Inflammatory macrophage (primary cell): ENCODE measurements around the gene KRT79.
A peak's percentile ranks its signal among the peaks of the same experiment; 100 is the strongest.
"Not testable (repeated sequence)": the region's sequence is repeated elsewhere in the genome, so short reads cannot be mapped to it uniquely, and the experiment has no call there.

ENCODE experiments used
- DNase-seq, 2 donors: peaks; one replicate each; pipeline ENCODE4 v3.0.0-alpha.2; 2020 to 2022
- total RNA-seq, 18 experiments: gene quantifications; one replicate each; lab custom pipeline; 2026; ENCODE audit warnings: mixed read lengths in 6 of 18, inconsistent platforms in 2 of 18; lab: John Stamatoyannopoulos, UW

The KRT79 gene
- total RNA-seq, result 5.4 to 51.1 (median 17.8) reads per million in 18 experiments

DNA sequence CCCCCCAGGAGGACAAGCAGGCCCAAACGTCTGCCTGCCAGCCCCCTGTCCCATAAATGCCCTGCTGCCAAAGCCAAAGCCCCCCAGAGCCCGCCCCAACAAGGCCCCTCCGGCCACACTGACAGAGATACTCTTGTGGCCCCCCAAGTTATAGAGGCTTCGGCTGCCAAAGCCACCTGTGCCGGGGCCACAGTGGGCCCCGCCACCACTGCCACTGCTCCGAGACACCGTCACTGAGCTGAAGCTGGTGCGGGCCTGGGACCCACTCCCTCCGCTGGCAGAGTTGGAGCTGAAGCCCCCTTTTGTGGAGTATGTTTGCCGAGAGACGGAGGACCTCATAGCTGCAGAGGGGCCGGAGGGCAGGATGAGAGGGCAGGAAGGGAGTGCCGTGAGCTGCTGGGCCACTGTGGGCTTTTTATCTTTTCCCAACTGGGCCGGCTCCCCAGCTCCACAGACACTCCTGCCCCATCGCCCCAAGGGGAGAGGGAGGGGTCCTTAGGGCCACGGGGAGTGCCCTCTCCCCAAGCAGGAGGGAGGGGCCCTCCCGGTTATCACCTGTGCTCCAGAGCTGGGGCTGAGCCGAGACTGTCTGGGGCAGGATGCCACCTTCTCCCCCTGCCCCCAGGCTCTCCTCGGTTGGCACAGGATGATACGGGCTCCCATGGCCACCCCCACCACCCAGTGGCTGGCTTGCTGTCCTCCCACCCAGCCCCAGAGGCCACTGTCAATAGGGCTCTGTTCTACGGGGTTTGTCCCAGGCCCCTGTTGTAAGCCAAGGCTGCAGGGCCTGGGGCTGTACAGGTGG is at the start of gene KRT79:
Gene KRT79 (minus strand): TSS at position 390 of the 805 bp plus-strand sequence. CDS start 51 bp downstream, at position 339.
- no peak for DNase-seq

DNA sequence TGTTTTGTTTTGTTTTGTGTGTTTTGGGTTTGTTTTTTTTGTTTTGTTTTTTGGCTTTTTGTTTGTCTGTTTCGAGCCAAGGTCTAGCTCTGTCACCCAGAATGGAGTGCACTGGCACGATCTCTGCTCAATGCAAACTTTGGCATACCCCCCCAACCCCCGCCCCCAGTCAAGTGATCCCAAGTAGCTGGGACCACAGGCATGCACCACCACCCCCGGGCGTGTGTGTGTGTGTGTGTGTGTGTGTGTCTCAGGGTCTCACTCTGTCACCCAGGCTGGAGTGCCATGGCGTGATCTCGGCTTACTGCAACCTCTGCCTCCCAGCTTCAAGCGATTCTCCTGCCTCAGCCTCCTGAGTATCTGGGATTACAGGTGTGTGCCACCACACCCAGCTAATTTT is 46.4 kb upstream of the KRT79 start:
- DNase-seq, result not testable (repeated sequence)

DNA sequence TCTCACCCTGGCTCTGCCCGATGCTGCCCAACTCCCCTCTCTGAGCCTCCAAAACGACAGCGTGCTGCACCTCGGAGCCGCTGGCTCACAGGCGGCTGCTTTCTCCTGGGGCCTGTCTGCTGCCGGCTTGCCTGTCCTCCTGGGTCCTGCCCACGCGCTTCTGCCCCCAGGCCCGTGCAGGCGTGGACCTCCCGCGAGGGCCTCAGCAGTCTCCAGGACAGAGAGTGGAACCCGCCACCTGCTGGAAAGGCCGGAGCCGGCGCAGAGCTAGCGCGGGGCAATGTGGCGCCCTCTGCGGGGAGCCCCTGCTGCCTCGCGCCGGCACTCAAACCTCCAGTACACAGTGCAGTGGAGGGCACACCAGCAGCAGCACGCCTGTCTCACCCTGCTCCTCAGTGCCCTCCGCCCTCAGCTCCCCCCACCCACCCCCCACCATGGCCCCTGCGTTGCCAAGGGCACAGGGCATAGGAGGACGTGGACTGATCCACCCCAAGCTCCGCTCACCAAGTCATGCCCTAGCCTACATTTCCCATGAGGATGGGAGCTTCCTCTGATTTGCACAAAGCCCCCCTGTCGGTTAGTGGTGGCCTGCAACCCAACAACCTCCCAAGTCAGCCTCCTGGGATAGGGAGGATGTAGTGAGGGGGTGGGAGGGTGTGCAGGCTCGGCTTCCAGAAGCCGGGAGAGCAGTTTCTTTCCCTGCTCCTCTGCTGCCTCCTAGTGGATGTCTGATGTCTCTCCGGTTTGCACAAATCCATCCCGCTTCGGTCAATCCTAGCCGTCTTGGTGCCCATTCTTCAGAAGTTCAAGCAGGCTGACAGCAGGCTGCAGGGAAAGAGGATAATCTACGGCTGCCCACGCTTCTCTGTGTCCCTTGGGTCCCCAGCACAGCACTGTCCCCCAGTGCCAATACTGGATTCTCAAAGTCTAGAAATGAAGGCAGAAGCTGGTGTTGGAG is 45.6 kb upstream of the KRT79 start:
- DNase-seq, result peak; percentile 74 to 80

DNA sequence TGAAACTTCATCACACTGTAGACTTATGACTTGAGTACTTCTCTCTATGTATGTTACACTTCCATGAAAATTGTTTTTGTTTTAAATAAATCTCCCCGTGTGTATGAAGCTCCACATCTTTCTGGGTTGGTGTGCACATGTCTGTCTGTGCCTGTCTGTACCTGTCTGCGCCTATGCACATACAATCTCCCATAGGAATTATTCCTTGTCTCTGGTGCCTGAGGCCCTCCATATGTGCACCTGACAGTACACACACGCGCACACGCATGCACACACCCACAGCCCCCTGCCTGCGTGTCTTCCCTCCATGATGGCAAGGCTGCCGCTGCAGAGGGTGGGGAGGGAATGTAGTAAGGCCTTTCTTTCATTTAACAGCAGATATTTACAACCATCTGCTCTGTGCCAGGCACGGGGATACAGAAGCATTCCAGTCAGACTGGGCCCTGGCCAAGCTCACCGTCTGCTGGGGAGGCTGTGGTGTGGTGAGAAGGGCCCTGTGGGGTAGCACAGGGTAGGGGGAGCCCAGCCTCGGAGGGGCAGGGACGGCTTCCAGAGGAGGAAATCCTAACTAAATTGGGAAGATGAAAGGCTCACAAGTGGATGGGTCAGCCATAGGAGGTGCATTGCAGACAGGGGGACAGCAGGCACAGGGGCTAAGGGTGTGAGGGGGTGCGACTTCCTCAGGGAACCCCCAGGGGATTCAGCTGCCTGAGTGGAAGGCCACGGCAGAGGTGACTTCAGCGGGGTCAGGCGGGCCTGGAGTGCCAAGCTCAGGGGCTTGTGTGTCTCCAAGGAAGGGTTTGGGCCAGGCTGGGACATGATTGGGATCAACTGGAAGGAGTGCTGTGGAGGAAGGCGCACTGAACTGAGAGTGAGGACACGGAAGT is 44.6 kb upstream of the KRT79 start:
- DNase-seq, result no peak

DNA sequence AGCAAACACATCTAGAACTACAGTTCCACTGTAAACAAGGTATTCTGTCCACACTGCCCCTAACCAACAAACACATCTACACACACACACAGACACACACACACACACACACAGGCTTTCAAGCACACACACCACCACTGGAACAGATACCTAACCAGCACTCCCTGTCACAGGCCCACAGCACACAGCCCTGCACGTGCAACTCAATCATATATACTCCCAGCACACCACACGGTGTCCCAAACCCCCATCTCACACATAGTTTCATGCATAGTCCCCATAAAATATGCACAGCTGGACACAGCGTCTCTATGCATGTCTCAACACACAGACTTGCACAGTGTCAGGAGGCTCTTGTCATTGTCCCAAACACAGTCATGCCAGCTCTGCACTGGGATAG is 43.1 kb upstream of the KRT79 start:
- DNase-seq, result no peak

DNA sequence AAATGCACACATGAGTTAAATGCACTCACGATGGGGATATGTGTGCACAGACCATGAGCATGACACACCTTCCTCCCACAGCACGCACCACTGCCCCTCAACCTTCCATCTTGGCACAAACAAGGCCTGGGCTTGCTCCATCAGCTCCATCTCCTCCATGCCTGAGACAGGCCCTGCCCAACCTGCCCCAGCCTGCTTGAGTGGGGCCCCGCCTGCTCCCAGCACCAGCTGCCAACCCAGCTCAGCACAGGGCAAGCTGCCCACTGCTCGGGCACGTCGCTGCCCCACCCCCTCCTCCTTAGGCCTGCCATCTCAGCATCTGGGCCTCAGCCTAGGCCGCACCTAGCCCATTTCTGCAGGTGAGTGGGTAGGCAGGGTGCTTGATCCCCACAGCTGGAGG is 42.3 kb upstream of the KRT79 start:
- DNase-seq, result no peak

DNA sequence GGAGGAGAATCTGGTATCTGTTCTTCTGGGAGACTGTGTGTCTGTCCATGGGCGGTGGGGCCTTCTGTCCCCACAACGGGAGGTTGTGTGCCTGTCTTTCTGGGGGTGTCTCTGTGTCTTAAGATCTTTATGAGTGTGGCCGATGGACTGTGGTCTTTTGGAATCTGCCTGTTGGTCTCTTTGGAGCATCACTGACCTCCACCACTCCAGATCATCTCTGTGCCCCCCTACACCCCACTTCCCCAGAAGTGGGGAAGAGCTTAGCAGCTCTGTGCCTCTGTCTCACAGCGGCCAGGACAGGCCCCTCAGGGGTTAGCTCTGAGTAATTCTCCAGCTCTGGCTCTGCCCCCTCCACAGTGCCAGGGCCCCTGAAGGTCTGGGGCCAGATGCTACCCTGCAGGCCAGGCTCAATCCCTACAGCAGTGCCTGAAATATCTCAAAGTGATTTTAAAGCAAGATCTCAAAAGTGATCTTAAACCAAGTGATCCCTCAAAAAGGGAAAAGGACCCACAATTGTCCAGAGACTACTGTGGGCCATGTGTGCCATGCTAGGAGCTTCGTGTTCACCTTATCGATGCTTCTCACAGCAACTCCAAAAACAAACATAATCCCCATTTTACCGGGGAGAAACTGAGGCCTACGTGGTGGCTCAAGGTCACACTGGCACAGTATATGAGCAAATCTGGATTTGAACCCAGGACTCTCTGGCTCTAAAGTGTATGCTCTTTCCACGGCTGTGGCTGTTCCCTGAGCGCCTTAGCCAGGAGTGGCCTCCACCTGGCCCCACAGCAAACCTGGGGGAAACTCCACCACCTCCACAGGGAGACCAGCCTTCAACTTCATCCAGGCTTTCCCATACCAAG is 40.7 kb upstream of the KRT79 start:
- no peak for DNase-seq

DNA sequence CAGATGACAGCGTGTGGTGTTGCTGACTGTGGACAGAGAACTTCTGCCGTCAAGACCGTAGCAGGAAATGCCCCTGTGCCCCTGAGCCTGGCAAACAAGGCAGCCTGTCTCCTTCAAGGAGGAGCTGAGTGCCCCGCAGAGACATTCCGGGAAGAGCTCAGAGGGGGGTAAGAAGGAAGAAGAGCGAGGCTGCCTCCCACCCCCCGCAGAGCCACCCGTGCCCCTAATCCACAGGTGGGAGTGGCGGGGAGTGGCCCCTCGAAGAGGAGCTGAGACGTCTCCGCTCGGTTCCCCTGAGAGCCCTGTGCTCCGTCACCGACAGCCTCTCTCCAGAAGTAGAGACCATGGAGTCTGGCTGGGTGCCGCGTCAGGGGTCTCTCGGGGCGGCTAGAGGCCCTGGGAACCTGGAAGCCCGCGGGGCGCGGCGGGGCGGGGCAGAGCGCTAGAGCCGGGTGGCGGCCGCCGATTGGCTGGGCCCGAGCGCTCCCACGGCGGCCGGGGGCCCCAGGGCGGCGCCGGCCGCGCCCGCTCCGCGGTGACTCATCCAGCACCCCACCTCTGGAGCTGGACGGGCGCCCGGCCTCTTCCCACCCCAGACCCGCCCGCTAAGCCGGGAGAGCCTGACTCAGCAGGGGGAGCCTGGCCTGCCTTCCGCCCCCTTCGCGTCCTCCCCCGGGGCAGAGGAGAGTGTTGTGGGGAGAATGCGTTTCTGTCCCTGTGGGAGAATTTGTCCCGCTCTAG is 39.9 kb upstream of the KRT79 start:
- peak; percentile 80 to 85 for DNase-seq

DNA sequence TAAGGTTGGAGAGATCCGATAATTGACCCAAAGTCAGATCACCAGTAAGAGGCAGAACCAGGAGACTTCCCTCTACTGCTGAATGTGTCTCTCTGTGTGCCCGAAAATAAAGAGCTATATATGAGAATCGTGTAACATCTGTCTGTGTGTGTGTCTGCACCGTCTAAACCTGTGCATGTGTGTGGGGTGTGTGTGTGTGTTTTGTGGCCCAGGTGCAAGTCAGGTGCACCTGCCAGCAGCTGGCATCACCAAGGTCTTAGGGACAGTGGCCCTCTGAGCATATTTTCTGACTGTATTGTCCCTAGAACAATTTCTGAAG is 39.4 kb upstream of the KRT79 start:
- no peak for DNase-seq

DNA sequence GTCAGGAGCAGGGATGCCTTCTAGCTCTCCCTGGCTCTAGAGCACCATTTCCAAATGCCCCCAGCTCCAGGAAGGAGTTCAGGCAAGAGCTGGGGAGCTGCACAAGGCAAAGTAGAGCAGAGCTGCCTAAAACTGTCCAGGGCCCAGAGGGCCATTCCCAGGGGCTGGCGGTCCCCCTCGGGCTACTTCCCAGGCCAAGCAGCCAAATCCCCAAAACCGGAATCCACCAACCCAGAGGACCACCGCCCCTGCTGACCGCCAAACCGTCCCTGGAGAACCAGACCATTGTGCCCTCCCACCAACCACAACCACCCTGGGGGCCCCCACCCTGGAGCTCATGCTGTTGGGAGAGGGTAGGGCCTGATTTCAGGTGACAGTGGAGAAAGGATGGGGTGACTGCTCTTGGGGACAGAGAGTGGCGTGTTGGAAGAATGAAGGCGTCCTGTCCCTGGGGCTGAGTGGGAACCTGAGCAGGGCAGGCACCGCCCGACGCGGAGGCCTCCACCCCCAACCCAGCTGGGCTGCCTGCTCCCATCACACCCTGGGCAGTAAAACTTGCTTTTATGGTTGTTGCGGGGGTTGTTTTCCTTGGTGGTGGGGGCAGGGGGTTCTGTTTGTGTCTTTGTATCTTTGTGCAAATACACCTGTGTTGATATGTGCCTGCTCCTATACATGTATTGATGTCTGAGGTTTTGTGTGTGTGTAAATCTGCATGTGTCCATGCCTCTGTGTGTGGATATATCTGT is 38.7 kb upstream of the KRT79 start:
- DNase-seq, result no peak

DNA sequence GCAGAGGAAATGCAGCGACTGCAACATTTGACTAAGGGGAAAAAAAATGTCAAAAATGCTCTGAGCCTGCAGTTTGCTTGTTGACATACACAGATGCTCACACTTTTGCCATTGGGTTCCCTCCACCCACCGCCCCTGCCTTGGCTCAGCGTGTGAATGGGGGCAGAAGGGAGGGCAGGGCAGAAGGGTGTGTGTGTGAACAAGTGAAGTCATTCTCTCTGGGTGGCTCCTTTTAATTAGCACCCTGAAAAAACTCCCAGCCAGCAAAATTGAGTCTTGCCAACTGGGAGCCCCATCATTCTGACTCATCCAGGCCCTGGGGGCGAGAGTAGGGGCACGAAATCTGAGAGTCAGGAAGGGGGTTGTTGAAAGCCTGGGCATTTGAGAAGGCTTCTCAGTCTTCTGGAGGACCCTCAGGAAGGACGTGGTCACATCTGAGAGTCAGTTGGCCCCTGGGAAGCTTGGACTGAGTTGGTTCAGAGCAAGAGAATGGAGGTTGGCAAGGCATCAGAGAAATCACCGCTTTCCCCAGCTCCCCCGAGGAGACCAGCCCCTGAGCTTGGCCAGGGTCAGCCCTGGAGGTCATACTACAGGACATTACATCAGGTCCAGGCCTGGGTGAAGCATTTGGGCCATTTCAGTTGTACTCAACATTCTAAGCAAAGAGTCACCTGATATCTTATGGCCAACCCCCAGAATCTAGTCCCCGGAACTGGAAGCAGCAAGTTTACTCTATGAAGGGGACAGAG is 37.4 kb upstream of the KRT79 start:
- peak; percentile 48 to 54 for DNase-seq

DNA sequence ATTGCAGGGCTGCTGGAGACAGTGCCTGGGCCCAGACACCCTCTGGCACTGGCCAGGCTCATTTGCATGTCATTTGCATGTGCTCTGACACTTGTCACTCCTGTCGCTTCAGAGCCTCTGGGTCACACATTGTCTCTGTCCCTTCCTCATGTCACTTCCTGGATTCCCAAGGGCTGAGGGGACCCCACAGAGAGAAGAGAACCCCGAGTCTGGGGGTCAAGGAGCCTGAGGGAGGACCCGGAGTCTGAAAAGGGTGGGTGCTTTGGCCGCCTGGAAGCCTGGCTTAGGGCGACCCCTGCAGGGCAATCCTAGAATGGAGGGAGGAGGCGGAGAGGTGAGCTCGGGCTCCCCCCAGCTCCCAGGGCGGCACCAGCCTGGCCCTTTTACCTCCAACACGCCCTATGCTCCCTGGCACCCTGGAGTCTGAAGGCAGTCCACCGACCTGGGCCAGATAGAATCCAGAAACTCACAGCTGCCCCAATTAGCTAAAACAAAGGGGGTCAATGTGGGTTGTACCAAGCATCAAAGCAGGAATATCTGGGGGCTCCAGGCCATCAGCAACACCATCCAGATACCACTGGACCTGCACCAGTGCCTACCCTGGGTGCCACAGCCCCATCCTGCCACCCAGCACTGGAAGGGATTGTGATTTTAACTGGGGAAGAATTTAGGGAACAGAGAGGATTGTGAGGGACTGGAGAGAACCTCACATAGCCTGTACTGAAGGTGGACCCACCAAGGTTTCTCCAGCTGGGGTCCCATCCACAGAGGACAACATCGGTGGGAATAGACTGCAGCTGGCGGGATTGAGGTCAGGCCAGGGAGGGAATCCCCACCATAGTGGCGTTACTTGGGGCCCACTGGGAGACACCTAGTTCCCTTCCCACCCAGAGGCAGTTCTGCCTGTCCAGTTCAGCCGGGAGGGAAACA is 36.5 kb upstream of the KRT79 start:
- peak; percentile 51 to 57 for DNase-seq

DNA sequence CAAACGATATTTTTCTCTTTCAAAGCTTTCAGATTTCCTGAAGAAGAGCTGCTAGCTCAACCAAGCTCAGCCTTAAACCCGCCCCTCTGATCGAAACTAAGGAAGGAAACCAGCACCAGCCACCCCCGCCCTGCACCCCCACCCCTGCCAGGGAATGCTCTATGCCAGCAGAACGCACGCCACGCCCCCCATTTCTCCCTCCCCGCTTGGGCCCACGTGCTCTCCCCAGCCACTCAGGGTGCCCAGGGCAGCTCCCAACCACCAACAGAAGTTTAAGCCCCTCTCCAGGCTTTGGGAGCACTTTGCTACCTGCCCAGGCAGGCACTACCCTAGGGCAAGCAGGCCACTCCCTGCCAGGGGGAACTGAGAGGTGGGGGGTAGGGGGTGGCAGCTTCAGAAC is 33.5 kb upstream of the KRT79 start:
- peak; percentile 87 to 91 for DNase-seq

DNA sequence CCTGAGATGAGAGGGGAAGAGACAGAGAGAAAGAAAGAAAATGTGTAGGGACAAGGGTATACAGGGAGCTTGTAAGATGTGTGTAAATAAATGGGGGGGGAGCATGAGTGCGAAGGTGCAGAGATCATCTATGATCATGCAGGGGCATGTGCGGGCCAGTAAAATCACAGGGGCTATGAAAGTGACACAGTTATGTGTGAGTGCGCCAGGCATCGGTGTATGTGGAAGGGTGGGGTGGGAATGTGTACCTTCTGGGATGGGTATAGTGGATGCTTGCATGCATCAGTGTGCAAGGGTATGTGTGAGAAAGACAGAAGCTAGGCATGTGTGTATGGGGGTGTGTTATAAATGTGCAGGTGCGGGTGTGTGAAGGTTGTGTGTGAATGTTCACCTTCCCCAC is 33.0 kb upstream of the KRT79 start:
- DNase-seq, result no peak

DNA sequence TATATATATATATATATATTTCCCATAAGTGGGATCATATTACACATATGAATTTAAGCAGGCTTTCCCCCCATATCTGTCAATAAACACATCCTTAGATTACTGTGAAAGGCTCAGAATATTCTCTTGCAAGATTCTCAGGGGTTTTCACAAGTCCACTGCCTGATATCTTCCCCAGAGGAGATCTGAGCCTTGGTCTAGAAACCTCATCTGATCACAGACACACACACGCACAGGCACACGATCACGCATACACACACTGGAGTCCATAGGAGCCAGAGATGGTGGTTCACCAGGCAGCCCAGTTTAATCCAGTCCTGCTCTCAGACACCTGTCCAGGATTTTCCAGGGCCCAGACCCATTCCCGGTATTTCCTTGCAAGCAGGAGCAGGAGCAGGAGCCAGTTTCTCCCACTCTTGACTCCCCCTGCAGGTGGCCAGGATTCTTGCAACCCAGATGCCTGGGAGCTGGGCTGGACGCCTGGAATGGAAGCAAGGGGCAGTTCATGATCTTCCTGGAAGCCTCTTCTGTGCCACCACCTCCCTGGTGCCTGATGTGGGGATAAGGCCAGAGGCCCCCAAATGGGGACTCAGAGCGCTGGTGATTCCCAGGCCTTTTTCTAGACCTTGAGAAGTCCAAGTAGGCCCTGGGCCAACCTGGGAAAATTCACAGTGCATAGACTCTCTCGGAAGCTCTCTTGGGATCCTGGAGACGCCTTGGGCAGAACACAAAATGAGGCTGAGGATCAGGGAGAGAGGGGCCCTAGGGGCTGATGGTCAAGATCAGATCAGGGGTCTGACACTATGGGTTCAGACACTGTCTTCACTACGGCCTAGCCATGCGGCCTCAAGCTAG is 31.2 kb upstream of the KRT79 start:
- DNase-seq, result peak; percentile 40 to 56

DNA sequence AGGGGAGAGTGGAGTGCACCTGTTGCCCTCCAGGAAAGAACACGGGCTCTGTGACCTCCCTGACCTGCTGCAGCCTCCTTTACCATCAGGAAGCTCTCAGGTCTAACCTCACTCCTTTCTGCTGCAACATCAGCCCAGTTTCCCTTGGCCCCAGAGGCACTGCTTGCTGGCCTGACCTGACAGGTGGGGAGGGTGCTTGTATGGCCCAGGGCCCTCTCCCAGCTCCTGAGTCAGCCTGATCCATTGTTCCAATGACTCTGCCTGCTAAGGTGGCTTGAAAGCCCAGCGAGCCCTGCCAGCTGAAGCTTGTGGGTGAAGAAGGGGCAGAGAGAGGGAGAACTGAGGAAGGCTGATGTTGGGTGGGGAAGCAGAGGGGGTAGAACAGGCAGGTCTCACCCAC is 27.9 kb upstream of the KRT79 start:
- no peak for DNase-seq

DNA sequence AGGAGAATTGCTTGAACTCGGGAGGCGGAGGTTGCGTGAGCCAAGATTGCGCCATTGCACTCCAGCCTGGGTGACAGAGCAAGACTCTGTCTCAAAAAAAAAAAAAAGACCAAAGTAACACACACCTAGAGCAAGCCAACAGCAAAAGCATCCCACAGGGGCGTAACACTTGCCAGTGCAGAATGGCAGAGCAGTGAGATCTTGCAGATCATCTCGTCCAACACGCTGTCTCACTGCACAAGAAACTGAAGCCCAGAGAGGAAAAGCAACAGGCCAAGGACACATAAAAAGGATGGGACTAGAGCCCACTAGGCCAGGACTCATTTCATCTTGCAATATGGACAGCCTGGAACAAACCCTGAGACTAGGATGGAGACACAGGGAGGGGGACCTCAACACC is 27.4 kb upstream of the KRT79 start:
- DNase-seq, result no peak
